Hepatic stellate cell (primary cell): ENCODE data around the gene ANGPTL8.

Source experiments
- DNase-seq: peaks from one replicate; pipeline ENCODE4 v3.0.0; 2011; ENCODE audit warnings: low spot score

Gene ANGPTL8, protein sequence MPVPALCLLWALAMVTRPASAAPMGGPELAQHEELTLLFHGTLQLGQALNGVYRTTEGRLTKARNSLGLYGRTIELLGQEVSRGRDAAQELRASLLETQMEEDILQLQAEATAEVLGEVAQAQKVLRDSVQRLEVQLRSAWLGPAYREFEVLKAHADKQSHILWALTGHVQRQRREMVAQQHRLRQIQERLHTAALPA

DNA sequence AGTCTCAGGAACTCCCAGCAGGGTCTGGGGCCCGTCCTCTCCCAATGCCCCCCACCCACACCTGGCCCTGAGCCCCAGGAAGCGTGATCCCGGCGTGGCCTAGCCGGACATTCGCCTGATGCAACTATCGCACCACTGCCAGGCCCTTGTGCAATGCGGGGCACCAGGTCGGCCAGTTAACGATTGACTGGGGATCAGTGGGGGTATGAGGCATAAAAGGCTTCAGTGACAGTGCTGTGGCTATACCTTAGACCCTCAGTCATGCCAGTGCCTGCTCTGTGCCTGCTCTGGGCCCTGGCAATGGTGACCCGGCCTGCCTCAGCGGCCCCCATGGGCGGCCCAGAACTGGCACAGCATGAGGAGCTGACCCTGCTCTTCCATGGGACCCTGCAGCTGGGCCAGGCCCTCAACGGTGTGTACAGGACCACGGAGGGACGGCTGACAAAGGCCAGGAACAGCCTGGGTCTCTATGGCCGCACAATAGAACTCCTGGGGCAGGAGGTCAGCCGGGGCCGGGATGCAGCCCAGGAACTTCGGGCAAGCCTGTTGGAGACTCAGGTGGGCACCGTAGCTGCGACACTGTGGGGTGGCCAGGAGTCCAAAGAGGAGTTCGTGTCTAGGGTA is at the start of gene ANGPTL8:
TSS of gene ANGPTL8 (plus strand) at position 243 of the 624 bp plus-strand sequence. CDS start at position 262, 19 bp downstream.
- no peak for DNase-seq

DNA sequence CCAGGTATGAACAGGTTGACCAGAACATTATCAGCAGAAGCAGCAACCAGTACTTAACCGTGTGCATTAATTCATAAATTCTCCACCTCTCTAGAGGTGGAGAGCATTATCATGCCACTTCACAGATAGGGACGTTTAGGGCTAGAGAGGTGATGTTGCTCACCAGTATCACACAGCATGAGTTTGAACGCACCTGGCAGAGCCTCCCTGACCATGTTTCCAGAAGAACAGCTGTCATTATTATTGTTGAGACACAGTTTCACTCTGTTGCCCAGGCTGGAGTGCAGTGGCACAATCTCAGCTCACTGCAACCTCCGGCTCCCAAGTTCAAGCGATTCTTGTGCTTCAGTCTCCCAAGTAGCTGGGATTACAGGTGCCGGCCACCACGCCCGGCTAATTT is 48.9 kb upstream of the ANGPTL8 start:
- DNase-seq: no peak

DNA sequence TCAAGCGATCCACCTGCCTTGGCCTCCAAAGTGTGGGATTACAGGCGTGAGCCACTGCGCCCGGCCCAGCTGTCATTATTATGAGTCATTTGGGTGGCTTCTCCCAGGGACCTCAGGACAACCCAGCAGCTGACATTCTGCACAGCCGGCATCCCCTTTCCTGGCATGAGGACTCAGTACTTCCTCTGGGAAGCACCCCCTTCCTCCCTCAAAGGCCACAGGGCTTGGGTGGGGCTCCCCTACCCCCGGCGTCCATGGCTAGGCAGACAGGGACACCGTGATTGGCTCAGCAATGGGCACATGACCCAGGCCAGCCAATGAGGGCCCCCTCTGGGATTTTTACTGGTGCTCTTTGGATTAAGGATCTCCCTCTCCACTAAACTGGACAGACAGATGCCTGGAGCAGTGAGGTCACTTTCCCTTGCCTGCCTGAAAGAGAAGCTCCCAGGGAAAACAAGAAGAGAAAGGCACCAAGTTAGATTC is 48.1 kb upstream of the ANGPTL8 start:
- peak; percentile 98 for DNase-seq

DNA sequence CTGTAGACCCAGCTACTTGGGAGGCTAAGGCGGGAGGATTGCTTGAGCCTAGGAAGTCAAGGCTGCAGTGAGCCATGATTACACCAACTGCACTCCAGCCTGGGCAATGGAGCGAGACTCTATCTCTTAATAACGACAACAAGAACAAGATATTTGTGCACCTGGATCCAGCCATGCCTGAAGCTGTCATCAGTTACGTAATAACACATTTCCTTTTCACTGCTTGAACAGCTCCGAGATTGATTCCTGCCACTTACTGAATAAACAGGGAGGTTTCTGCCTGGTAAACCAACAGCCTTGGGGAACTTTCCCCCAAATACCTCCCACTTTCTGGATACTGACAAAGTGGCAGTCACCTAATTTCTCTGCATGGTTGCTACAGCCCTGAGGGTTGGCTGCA is 47.5 kb upstream of the ANGPTL8 start:
- DNase-seq: no peak

DNA sequence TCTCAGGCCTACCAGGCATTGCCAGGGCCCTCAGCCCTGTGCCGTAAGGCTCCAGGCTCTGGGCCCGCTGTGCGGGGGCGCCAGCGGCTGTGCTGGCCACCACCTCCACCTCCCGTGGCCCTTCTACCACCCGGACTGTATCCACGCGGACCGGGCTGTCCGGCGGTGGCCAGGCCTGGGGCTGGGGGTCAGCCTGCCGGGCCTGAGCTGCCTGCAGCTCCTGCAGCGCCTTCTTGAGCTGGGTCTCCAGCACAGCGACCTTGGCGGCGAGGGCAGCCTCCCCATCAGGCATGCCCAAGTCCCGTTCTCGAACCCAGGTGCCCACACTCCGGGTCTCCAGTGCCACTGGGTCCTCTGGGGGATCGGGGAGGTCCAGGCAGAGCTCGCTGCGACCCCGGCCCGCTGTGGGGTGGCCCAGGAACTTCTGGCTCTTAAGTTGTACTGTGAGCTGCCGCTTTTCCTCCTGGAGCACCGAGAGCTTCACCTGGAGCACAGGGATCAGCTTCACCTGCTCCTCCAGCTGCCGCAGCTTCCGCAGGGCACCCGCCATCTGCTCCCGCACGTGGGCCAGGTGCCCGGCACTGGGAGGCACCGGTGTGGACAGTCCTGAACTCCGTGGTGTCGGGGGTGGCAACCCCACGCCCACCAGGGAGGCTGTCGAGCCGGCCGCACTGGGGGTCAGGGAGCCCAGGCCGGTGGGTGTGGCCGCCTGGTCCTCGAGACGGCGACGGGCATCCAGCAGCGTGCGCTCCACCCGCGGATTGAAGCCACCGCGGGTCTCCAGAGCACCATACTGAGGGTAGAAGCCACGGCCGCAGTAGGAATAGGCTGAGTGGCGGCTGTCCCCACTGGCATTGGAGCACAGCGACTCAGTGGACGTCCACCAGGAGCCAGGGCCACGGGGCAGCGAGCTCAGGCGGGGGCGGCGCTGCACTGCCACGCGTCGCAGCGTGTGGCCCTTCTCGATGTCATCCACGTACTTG is 46.2 kb upstream of the ANGPTL8 start:
- no peak for DNase-seq

DNA sequence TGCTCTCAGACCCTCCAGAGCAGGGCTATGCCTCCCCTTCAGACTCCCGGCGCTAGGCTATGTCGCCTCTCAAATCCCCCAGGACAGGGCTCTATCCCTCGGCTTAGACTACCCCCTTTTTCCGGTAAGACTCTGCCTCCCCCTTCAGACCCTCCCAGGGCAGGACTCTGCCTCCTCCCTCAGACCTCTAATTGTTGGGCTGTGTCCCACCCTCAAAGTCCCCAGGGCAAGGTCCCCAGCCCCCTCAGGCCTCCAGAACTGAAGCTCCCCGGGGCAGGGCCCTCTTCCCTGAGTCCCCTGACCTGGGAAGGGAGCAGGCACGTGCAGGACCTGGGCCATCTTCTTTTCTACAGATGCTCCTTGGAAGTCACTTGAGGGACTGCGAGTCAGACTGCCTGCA is 45.2 kb upstream of the ANGPTL8 start:
- DNase-seq: no peak

DNA sequence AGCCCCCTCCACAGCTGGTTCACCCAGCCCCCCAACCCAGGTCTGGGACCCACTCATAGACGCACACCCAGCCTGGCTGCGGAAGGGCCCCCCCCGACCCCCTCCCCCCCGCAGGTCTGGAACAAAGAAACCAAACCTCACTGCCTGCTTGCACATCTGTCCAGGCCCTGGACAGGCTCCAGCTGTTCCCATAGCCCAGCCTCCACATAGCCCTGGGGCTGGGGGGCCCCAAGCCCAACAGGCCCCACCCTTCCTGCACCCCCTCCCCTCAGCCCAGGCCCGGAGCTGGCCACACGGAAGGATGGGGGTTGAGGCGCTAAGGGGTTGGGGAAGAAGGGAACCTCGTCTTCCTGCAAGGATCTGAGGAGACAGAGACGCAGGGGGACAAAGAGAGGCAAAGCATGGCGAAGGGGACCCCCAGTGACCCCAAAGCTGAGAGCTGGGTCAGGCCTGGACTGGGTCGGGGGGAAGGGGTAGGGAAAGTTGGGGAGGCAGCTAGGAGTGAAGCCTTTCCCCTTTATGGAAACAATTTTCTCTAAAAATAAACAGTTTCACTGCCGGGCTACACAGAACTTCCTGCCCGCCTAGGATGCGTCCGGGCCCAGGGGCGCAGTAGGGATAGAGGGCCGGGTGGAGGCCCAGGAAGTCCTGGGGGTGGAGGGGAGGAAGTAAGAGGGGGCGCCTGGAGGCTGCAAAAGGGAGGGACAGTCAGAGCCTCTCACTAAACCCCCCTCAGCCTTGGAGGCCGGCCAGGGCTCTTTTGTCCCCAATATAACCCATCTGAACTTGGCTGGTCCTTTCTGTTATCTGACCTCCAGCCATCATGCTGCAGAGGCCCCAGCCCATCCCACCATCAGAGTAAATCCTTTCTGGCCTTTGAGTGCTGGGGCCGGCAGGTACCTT is 44.5 kb upstream of the ANGPTL8 start:
- DNase-seq: peak; percentile 59

DNA sequence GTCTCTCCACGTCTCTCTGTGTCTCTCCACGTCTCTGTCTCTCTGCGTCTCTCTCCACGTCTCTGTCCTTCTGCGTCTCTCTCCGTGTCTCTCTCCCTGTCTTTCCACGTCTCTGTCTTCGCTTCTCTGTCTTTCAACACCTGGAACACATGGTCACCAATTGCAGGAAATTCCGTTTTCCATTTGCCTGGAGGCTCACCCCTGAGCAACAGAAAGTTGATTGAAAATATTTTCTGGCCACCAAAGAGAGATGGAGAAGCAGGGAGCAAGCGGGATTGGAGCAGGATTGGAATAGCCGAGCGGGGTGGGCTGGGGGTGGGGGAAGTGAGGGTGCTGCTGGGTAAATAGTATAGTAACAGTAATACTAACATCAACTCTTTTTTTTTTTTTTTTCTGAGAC is 43.7 kb upstream of the ANGPTL8 start:
- DNase-seq: no peak

DNA sequence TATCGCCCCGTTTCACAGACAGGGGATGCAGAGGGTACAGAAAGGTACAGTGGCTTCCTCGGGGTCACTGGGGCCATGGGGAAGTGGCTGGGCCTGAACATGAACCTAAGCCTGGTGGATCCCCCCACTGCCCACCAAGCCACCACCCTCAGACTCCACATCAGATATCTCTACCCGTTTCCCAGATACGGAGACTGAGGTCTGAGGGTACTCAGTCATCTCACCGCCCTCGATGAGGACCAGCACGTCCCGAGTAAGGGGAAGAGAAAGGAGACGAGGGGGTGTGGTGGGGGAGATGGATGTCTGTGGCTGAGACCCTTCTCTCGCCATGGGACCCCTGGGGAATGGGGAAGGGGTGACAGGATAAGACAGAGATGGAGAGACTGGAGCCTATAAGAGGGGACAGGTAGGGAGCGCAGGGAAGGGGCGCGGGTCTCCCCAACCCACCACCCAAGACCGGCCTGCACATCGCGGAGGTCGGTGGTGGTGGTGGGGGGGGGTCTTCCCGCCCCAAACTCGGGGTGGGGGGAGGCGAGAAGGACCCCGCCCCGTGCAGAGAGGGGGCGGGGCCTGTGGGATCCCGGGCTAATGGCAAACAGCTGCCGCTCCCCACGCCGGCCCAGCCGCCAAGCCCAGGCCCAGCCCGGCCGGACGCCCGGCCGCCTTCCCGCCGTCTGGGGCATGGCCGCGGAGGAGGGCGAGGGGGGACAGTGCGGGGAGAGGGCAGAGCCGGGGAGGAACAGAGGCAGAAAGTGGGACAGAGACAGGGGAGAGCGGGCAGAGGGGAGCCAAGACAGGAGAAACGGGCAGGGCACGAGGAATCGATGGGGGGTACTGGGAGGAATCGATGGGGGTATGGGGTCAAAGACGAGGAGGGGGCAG is 42.8 kb upstream of the ANGPTL8 start:
- peak; percentile 80 for DNase-seq

DNA sequence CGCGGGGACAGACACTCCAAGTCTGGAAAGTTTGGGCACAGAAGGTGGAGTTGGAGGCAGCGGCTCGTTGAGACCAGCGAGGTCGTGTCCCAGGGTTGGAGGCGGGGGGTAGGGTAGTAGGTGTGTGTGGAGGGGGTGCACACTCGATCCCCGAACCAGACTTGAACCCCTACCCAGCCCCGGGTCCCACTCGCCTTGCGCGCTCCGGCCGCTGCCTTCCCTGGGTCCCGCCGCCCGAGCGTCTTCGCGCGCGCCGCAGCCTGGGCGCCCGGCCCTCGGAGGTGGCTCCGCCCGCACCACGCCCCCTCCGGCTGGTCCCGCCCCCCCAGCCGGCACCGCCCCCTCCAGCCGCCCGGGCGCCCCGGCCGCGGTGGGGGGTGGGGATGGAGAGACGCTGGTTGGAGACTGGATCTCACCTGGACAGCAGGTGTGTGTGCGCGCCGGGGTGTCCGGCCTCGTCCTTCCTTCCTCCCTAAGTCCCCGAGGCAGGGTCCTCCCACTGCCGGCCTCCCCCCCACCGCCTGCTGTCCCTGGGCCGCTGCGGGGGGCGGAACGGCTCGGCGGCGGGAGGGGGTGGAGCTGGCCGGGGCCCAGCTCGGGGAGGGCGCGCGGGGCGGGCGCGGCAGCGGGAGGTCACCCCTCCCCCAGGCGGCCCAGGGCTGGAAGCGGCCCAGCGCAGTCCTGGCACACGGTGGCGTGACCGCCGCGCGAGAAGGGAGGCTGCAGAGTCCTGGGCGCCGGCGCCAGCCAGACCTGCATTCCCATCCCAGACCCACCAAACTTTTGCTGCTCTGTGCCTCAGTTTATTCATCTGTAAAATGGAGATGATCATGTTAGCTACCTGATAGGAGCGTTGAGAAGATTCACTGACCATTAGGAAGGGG is 41.9 kb upstream of the ANGPTL8 start, which contains the start of gene KANK2:
TSS of gene KANK2 (minus strand) at position 255 of the 884 bp plus-strand sequence. CDS start 3,034 bp downstream, outside the sequence.
- DNase-seq: peak; percentile 95

DNA sequence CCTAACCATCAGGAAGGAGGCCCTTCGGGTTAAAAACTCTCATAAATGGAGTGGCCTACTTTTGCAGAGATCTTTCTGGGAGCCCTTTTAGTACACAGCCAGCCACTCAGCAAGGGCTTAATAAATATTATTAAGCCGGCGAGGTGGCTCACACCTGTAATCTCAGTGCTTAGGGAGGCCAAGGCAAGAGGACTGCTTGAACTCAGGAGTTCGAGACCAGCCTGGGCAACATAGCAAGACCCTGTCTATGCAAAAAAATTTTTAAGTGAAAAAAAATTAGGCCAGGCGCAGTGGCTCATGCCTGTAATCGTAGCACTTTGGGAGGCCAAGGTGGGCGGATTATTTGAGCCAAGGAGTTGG is 41.3 kb upstream of the ANGPTL8 start:
- no peak for DNase-seq

DNA sequence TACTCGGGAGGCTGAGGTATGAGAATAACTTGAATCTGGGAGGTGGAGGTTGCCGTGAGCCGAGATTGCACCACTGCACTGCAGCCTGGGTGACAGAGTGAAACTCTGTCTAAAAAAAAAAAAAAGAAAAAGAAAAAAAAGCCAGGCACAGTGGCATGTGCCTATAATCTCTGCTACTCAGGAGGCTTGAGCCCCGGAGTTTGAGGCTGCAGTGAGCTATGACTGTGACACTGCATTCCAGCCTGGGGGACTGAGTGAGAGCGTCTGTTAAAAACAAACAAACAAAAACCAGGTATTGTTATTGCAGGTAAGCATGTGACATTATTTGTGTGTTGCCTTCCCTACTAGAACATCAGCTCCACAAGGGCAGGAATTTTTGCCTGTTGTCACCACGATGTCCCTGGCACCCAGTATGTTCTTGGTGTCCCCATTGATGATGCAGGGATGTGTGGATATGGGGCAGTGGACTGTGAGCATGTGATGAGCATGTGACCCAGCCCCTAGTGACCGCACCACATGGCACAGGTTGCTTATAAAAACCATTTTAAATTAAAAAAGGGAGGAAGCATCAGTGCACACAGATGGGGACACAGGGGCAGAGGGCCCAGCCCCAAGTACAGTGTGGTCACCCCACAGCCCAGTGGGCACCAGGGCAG is 40.5 kb upstream of the ANGPTL8 start:
- DNase-seq: no peak

DNA sequence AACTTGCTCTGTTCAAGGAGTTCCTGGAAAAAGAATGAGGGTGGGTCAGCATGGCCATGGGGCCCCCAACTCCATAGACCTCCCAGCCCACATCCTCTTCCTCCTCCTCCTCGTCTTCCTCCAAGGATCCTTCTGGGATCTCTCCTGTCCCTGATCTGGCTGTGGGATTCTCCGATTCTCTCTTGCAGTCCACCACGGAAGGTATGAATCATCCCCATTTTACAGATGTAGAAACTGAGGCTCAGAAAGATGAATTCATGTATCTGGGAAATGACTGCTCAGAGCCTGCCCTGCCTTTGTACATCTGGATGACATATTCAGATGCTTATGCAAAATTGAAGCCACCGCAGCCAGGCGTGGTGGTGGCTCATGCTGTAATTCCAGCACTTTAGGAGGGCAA is 39.9 kb upstream of the ANGPTL8 start:
- DNase-seq: no peak

DNA sequence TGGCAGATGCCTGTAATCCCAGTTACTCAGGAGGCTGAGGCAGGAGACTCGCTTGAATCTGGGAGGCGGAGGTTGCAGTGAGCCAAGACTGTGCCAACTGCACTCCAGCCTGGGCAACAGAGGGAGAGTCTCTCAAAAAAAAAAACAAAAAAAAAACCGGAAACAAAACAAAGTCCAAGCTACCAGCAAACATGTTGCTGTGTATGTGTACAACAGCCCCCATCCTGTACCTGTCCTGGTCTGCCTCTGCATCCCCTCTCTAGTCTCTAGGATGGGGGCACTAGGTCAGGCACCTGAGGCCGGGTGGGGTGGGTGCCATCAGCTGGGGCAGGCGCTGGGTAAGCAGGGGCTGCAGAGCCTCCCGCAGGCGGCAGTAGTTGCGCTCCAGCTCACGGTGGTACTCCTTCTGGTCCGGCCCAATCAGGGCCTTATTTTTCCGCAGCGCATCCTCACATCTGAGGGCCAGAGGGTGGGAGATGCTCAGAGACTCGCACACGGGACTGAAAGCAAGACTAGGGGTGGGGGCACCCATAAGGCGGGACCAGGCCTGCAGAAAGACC is 39.3 kb upstream of the ANGPTL8 start:
- no peak for DNase-seq

DNA sequence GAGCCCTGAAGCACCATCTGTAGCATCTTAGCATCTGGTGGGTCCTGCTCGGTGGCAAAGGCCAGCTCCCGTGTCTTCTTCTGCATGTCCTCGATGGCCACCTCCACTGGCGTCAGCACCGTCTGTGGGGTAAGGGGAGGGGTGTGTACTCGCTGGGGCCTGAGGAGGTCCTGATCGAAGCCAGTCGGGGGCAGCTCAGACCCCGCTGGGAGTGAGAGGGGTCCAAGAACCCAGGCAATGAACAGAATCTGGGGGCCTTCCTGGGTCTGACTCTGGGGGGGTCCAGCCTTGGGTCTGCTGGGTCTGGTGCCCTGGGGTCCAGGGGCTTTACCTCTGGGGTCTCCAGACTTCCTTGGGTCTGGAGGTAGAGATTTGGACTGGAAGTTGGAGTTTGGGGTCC is 38.5 kb upstream of the ANGPTL8 start:
- DNase-seq: no peak

DNA sequence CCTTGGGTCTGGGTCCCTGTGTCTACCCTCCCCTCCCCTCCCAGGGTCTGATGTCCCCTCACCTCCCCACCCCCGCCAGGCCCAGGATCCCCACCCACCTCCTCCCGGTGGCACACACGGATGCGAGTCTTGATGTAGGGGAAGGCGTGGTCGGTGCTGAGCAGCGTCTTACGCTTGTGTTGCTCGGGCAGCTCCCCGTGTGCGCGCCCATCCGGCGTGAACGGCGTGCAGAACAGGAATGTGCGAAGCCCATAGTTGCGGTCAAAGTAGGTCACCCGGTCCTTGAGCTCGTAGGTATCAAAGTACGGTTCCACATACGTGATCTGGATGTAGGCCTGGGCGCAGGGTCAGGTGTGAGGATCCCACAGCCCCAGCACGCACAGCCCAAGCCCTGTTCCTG is 37.6 kb upstream of the ANGPTL8 start:
- DNase-seq: no peak

DNA sequence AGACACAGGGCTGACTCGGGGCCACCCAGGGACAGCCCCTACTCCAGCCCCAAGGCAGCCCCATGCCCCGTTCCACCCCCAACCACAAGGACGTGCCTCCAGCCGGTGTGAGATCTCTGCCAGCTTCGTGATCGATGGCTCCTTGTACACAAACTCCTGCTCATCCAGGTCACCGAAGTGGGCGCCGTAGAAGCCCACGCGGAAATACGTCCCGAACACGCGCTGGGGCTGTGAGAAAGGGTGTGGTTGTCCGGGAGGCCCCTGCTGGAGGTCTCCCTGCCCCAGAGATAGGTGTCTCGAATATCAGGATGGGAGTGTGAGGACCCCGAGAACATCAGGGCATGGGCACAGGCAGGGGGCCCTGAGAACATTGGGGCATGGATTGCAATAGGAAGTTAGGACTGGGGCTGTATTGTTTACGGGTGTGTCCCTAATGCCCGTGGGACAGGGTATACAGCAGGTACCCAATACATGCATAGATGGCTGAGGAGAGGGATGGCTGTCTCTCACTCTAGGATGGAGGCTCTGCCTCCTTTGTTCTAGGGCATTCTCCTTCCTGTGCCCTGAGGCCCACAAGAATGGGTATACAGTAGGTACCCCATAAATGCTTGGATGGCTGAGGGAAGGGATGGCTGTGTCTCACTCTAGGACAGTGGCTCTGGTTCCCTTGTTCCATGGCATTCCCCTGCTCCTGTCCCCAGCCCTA is 36.8 kb upstream of the ANGPTL8 start:
- DNase-seq: no peak
